ENCODE data around the gene ERCC2. TPM values are rescaled to one million over a fixed set of nuclear protein-coding genes. Genes with fewer than 3 reads are reported as not detected.
A peak's percentile ranks its signal among the peaks of the same experiment; 100 is the strongest.

ERCC2 gene
- 10 to 100 TPM in 3 of 4 donors, 1 to 10 TPM in 1; 9.4 to 19.5 (median 17.6) TPM for total RNA-seq

DNA sequence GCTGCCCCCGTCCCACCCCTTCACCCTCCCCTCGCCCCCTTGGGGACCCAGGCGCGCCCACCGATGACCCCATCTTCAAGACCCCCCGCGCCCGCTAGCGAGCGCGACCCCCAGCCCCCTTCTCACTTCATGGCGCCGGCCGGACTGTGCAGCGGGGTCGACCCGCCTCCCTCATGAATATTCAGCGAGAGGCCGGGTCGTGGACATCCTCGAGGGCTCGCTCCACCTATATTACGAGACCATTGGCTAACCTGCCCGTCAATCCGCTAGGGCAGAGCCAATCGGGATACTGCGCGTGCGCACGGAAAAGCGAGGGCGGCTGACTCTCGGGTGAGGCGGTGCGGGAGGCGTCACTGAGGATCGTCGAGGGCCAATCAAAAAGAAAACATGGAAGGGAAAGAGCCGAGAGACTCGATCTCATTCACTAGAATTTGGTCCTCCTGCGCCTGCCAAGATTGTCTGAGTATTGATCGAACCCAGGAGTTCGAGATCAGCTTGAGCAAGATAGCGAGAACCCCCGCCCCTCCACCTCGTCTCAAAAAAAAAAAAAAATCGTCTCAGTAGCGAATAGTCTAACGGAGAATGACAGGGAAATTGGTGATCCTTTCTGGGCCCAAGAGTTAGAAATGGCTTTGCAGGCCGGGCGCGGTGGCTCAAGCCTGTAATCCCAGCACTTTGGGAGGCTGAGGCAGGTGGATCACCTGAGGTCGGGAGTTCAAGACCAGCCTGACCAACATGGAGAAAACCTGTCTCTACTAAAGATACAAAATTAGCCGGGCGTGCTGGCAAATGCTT, at the start of gene ERCC2:
TSS of gene ERCC2 (minus strand) at position 164 of the 795 bp plus-strand sequence. CDS start at position 131, 33 bp downstream.
- TF ChIP-seq EP300 (IDR thresholded peaks at IDR 0.05) (peak; percentile 64 to 83), POLR2A (IDR thresholded peaks at IDR 0.05) (peak in 1 of 2 donors; percentile 49)
- TF ChIP-seq, protein P1, sequence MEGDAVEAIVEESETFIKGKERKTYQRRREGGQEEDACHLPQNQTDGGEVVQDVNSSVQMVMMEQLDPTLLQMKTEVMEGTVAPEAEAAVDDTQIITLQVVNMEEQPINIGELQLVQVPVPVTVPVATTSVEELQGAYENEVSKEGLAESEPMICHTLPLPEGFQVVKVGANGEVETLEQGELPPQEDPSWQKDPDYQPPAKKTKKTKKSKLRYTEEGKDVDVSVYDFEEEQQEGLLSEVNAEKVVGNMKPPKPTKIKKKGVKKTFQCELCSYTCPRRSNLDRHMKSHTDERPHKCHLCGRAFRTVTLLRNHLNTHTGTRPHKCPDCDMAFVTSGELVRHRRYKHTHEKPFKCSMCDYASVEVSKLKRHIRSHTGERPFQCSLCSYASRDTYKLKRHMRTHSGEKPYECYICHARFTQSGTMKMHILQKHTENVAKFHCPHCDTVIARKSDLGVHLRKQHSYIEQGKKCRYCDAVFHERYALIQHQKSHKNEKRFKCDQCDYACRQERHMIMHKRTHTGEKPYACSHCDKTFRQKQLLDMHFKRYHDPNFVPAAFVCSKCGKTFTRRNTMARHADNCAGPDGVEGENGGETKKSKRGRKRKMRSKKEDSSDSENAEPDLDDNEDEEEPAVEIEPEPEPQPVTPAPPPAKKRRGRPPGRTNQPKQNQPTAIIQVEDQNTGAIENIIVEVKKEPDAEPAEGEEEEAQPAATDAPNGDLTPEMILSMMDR (IDR thresholded peaks at IDR 0.05), result peak in 1 of 5 experiments; percentile 30
- Histone ChIP-seq H3K27me3 (no peaks in the 10 kb centered on the region), H3K9me3 (no peaks in the 10 kb centered on the region), H3K36me3 (peaks cover 0 to 12% (median 0%) of the 10 kb centered on the region in 3 donors), H3K4me3 (peak within 1 kb of the TSS; percentile 48 to 93 (median 78)), H3K27ac (peak within 1 kb of the TSS; percentile 42 to 86 (median 81)), H3K4me1 (peaks cover 0 to 19% (median 0%) of the 10 kb centered on the region in 4 donors)
- DNase-seq (ENCODE audit: low spot score in 2 of 2), result peak; percentile 99 to 100
- WGBS, 2 donors, result 5 to 6% methylated on average over 42 to 50 of the region's 55 CpGs

DNA sequence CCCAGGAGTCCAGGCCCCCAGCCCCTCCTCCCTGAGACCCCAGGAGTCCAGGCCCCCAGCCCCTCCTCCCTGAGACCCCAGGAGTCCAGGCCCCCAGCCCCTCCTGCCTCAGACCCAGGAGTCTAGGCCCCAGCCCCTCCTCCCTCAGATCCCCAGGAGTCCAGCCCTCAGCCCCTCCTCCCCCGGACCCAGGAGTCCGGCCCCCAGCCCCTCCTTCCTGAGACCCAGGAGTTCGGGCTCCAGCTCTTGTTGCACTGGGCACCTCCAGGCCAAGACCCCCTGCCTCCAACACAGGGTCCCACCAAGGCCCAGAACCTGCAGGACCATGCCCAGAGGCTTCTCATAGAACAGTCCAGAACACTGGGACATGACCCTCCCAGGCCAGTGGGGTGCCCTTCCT, 49.5 kb upstream of the ERCC2 start:
- no peak overlapping the region for H3K4me3 ChIP-seq
- DNase-seq (ENCODE audit: low spot score in 2 of 2), result no peak
- H3K27me3 ChIP-seq, result no peaks in the 10 kb centered on the region
- H3K4me1 ChIP-seq, result peaks cover 0 to 47% (median 14%) of the 10 kb centered on the region in 4 donors
- no peaks in the 10 kb centered on the region for H3K9me3 ChIP-seq
- TF ChIP-seq POLR2A (IDR thresholded peaks at IDR 0.05) (no peak), EP300 (IDR thresholded peaks at IDR 0.05) (no peak)
- TF ChIP-seq, protein P1 (IDR thresholded peaks at IDR 0.05), result no peak
- H3K27ac ChIP-seq, result peak overlapping the region in 2 of 4 donors; percentile 13 to 53
- WGBS, 2 donors, result 19 to 80% methylated on average over 1 to 3 of the region's 3 CpGs
- H3K36me3 ChIP-seq, result peaks cover 0 to 71% (median 0%) of the 10 kb centered on the region in 3 donors

DNA sequence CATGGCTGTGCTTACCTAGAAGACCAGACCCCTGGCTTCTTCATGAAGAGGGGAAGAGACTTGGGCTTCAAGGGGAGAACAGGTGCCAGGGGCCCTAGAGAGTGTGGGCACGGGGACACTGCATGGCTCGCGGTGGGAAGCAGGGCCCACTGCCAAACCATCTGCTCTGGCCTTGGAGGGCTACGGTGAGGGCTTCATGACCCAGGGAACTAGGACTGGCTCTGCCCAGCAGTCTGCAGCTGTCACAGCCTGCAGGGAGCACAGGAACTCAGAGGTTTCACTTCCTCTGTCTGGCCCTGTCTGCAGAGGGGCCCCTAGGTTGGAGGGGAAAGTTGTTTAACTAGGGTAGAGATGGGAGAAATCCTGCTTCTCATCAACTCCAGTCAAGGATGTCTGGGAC, 49.0 kb upstream of the ERCC2 start:
- Histone ChIP-seq H3K4me1 (peaks cover 0 to 42% (median 10%) of the 10 kb centered on the region in 4 donors), H3K9me3 (no peaks in the 10 kb centered on the region), H3K4me3 (no peak overlapping the region), H3K27ac (peak overlapping the region in 1 of 4 donors; percentile 53), H3K36me3 (peaks cover 0 to 76% (median 0%) of the 10 kb centered on the region in 3 donors), H3K27me3 (no peaks in the 10 kb centered on the region)
- TF ChIP-seq POLR2A (IDR thresholded peaks at IDR 0.05) (no peak), EP300 (IDR thresholded peaks at IDR 0.05) (no peak)
- TF ChIP-seq, protein P1 (IDR thresholded peaks at IDR 0.05), result no peak
- 64 to 72% methylated on average over 4 of the region's 4 CpGs for WGBS, 2 donors
- DNase-seq (ENCODE audit: low spot score in 2 of 2), result no peak

DNA sequence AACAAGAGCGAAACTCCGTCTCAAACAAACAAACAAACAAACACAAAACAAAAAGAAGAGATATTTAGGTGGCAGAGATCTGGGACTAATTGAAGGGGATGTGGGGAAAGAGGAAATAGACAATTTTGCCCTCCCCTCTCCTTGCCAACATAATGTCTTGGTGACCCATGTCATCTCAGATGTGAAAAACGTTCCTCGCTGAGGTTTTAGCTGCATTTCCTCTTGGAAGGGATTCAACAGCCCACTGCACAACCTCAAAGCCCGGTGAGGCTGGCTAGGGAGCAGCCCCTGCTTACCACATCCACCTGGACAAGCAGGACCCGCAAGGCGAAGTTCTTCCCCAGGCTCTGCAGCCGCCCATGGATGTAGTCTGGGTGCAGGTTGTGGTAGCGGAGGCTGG, 48.4 kb upstream of the ERCC2 start:
- WGBS, 2 donors, result 64 to 71% methylated on average over 9 of the region's 9 CpGs
- no peak overlapping the region for H3K4me3 ChIP-seq
- no peak for DNase-seq (ENCODE audit: low spot score in 2 of 2)
- TF ChIP-seq POLR2A (IDR thresholded peaks at IDR 0.05) (no peak), EP300 (IDR thresholded peaks at IDR 0.05) (no peak)
- TF ChIP-seq, protein P1 (IDR thresholded peaks at IDR 0.05), result no peak
- no peak overlapping the region for H3K27ac ChIP-seq
- no peaks in the 10 kb centered on the region for H3K27me3 ChIP-seq
- H3K4me1 ChIP-seq, result peaks cover 0 to 36% (median 5%) of the 10 kb centered on the region in 4 donors
- peaks cover 0 to 82% (median 2%) of the 10 kb centered on the region in 3 donors for H3K36me3 ChIP-seq
- H3K9me3 ChIP-seq, result no peaks in the 10 kb centered on the region

DNA sequence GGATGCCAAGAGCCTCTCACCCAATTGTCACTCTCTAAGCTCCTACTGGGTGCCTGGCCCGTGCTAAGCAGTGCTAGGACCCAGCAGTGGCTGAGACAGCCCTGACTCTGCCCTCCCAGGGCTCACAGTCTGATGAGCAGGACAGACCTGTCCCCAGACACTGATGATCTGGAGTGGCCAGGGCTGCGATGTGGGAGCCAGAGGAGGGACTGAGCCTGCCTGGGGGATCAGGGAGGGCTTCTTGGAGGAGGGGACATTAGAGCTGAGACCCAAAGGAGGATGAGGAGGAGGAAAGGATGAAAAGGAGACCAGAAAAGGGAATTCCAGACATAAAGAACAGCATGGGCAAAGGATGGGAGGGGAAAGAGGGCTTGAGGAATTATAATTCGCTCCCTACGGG, 46.8 kb upstream of the ERCC2 start:
- Histone ChIP-seq H3K36me3 (peaks cover 3 to 99% (median 15%) of the 10 kb centered on the region in 3 donors), H3K27me3 (no peaks in the 10 kb centered on the region), H3K9me3 (no peaks in the 10 kb centered on the region), H3K4me1 (peaks cover 0 to 24% (median 2%) of the 10 kb centered on the region in 4 donors), H3K27ac (peak overlapping the region in 1 of 4 donors; percentile 37), H3K4me3 (no peak overlapping the region)
- TF ChIP-seq, protein P1 (IDR thresholded peaks at IDR 0.05), result no peak
- TF ChIP-seq POLR2A (IDR thresholded peaks at IDR 0.05) (no peak), EP300 (IDR thresholded peaks at IDR 0.05) (no peak)
- WGBS, 2 donors, result 75 to 90% methylated on average over 4 of the region's 4 CpGs
- DNase-seq (ENCODE audit: low spot score in 2 of 2), result no peak

All from tibial nerve (tissue), 4 donors.